GM19099 (cell line): Measurements from ENCODE around the gene SH3RF2.

Experiments
- POLR2A ChIP-seq: IDR thresholded peaks from 3 replicates; pipeline ENCODE4 v1.6.1; 2011; ENCODE audit warnings: low read depth; ENCODE audit not compliant: insufficient read length; ENCODE audit errors: extremely low read depth

The SH3RF2 gene, protein sequence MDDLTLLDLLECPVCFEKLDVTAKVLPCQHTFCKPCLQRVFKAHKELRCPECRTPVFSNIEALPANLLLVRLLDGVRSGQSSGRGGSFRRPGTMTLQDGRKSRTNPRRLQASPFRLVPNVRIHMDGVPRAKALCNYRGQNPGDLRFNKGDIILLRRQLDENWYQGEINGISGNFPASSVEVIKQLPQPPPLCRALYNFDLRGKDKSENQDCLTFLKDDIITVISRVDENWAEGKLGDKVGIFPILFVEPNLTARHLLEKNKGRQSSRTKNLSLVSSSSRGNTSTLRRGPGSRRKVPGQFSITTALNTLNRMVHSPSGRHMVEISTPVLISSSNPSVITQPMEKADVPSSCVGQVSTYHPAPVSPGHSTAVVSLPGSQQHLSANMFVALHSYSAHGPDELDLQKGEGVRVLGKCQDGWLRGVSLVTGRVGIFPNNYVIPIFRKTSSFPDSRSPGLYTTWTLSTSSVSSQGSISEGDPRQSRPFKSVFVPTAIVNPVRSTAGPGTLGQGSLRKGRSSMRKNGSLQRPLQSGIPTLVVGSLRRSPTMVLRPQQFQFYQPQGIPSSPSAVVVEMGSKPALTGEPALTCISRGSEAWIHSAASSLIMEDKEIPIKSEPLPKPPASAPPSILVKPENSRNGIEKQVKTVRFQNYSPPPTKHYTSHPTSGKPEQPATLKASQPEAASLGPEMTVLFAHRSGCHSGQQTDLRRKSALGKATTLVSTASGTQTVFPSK

DNA sequence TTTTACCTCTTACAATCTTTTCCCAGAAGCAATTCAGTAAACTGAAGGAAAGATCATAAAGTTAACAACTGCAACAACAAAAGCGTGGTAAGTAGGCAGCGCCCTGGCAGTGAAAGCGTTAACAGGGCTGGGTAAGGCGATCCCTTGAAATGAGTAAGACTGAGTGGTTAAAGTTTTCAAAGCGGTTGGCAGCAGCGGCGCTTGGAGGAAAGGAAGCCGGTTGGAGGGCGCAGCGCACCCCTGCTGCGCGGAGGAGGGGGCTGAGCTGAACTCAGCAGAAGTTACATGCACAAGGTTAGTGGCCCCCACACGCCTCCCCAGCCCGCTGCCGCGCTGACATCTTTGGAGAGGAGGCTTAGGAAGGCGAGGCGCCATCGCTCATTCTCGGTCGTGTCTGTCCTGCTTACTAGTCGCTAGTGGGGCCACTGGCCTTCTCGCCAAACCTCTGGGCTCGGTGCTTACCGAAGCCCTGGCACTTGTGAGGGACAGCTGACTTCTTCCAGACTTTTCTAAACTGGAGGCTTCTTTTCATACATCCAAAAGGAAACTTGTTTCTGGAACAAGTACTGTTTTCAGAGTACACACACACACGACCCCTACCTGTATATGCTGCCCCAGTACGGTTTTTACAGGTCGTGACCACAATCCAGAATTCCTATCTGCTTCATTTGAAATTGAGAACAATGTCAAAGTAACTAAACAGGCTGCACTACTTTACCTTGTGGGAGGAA is at the start of gene SH3RF2:
SH3RF2 (plus strand) TSS at position 178 of the 731 bp plus-strand sequence. CDS start 1,351 bp downstream, outside the sequence.
- no peak for TF ChIP-seq POLR2A

DNA sequence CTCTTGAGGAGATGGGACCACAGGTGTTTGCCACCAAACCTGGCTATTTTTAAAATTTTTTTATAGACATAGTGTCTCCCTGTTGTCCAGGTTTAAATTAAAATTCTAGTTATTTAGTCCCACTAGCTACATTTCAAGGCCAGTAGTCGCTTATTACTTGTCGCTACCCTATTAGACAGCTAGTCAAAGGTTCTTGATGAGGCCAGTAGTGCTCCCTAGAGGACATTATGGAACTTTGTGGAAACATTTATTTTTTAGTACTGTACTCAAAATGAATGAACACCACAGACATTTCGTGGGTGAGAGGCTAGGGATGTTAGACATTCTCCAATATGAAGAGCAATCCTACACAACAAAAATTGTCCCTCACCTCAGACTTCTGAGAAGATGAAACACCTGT is 49.2 kb upstream of the SH3RF2 start:
- TF ChIP-seq POLR2A, result no peak

DNA sequence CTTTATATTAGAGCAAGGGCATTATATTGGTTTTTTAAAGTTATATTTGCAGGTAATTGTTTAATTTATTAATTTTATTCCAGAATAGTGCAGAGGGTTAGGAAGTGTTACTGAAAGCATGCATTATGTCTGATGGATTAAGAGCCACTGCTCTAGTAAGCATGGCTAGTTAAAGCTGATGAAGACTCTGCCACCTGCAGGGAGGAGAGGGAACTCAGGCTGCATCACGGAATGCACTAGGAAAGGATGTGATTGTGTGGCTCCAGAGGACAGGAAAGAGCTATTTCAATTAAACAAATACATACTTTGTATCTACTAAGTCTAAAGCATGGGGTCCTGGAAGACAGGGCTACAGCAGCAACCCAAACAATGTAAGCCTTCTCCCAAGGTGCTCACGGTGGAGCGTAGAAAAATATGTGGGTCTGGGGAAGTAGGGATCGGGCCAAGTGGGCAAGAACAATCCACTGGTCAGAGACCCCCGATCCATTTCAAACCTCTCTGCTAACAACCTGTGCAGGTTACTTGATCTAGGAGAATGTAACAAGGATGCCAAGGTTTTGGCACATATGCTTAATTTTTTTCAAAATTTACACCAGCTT is 48.3 kb upstream of the SH3RF2 start:
- TF ChIP-seq POLR2A, result no peak

DNA sequence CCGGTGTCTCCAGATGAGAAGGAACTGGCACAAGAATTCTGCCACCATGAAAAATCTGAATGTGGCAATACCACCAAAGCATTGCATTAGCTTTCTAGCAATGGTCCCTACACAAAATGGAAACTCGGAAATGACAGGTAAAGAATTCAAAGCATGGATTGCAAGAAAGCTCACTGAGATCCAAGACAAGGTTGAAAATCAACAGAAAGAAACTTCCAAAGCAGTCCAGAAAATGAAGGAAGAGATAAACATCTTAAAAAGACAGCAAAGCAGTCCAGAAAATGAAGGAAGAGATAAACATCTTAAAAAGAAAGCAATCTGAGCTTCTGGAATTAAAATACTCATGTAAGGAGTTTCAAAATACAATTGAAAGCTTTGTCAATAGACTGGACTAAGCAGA is 46.8 kb upstream of the SH3RF2 start:
- TF ChIP-seq POLR2A, result no peak

DNA sequence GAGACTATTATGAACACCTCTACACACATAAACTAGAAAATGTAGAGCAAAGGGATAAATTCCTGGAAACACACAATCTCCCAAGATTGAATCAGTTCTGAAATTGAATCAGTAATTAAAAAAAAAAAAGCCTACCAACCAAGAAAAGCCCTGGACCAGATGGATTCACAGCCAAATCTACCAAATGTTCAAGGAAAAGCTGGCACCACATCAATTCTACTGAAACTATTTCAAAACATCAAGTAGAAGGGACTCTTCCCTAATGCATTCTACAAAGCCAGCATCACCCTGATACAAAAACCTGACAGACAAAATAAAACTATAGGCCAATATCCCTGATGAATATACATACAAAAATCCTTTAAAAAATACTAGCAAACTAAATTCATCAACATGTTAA is 38.2 kb upstream of the SH3RF2 start:
- TF ChIP-seq POLR2A, result no peak

DNA sequence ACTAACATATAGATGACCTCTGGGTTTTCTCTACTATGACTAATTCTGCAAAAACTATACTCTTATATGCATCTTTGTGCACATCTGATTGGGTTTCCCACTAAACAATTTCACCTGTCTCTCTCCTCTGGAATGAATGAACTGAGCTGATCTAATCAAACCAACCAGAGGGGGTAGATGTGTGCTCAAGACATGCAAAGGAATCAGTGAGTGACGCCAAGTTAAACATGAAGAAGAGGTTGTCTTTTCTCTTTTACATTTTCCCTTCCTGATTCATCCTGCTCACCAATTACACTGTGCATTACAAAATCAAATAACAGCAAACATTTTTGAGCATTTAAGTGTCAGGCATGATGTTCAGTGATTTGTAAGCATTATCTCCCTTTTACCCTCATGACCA is 34.0 kb upstream of the SH3RF2 start:
- no peak for TF ChIP-seq POLR2A

DNA sequence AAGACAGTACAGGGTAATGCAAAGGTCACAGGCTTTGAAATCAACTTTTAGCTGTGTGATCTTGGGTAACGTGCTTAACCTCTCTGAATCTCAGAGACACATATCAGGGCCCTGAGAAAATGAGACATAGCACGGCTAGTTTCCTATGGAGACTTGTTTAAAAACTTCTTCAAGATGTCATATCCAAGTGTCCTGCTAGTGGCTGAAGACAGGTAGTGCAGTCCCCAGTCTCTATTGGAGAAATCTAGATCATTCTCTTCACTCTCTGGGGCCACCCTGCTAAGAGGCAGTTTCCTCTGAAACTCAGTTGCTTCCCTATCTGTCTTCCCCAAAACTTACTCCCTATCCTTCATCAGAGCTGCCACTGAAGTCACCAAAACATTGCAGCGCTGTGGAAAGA is 33.3 kb upstream of the SH3RF2 start:
- no peak for TF ChIP-seq POLR2A

DNA sequence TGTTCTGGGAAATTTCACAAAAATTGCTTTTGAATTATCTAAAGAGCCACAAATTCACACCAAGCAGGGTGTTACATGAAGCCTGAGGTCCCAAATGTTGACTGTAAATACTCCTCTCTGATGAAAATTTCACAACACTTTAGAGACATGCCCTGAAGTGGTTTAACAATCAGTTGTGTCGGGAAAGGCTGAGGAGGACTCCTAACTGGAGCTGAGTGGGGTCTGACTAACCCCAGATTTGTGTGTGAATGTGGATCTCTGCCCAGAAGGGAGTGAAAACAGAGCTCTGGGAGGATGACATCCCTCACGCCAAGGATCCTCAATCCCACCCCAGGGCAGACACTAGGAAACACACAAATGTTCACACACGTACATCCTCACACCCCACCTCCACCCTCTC is 32.5 kb upstream of the SH3RF2 start:
- TF ChIP-seq POLR2A, result no peak

DNA sequence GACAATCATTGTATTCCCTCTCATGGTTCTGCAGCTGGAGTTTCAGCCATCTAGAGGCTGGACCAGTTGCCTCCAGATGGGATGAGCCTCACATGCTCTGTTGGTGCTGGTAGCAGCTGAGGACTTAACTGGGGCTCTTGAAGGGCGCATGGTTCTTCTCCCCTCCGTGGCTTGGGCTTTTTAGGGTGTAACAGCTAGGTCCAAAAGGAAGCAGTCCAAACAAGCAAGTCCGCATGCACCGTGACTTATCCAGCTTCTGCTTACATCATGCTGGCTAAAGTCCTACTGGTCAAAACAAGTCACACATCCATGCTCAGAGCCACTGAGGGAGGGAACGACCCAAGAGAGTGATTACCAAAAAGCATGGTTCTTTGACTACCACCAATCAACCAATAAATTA is 31.6 kb upstream of the SH3RF2 start:
- no peak for TF ChIP-seq POLR2A

DNA sequence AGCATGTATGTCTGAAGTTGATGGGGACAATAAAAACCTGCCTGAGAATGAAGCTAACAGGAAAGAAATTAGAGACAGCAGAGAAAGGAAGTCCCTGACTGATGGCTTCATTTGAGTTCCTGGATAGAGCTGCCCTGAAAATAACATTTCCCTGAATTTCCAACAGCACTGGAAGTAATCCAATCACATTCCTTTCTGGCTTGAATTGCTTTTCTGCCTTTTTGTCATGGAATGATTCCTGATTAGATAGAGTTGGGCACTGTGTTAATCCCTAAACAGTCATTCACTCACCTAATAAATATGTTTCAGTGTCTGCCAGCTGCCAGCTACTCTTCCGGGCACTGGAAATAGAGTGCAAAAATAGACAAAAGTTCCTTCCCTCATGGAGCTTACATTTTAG is 30.0 kb upstream of the SH3RF2 start:
- no peak for TF ChIP-seq POLR2A

DNA sequence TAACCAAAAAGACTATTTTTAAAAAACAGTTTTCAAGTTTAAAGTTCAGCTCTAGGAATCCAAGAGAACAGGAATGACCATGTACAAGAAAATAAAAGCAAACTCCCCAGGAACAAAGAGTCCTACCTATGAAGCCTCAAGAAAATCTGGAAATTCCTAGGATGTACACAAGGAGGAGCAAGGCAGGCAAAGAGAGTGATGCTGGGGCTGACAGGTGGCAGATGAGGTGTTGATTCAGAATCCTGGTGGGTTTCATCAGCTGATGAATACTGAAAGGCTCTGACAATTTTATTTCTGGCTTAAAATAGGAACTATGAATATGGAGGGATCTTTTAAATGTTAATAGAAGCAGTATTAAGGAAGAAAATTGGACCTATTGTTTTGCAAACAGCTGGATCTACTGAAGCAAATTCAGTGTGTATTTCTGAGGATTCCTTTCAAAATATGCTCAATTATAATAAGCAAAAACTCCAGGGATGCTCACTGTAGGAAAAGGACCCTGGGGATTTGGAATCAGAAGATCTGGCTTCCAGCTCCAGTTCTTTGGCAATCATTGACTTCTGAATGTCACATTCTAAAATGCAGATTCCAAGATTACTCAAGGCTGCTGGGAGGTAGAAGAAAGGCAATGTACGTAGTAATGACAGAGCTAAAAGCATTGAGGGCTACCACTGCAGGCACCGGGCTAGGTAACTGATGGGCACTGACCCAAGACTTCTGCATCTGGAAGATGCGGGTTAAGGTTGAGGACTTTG is 28.0 kb upstream of the SH3RF2 start:
- TF ChIP-seq POLR2A, result no peak

DNA sequence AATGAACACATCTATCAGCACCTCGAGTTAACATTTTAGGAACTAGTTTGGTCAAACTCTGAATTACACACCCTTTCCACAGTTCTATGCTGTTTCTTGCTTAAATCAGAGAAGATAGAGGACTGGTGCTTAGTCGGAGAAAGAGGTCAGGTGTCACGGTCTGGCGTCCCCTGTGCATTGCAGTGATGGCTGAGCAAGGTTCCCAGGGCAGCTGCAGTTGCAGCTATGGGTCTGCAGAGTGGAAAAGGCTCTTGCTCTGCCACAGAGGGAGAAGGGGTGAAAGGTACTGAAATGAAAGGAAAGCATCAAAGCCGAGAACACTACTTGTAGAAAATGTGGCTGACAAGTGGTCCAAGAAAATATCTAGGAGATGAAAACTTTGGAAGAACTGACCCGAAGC is 25.2 kb upstream of the SH3RF2 start:
- TF ChIP-seq POLR2A, result no peak

DNA sequence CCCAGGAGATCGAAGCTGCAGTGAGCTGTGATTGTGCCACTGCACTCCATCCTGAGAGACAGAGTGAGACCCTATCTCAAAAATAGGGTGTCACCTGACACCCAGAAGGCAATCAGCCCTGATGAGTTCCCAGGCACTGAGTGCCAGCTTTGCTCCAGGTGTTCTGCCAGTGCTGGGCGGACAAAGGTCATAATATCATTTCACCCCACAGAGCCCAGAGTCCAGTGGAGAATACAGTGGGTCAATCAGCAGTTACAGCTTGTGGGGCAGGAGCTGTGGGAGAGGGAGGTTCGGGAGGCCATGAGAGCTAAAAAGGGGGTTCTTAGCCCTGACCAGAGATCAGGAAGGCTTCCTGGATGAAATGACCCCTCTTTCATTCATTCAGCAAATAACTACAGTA is 24.4 kb upstream of the SH3RF2 start:
- TF ChIP-seq POLR2A, result no peak

DNA sequence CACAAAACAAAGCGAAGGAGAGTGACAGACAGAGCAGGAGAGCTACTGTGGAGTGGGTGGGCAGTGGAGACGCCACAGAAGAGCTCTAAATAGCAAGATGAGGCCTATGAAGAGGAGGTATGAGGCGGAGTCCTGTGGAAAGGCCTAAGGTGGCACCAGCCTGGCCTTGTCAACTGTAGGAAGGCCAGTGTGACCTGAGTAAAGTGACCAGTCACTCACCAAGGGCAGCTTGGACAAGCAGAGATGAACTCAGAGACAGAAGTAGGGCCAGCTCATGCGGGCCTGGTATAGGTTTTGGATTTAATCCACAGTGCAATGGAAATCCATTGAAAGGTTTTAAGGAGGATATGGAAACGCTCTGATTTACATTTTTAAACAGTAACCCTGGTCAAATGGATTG is 23.8 kb upstream of the SH3RF2 start:
- TF ChIP-seq POLR2A, result no peak

DNA sequence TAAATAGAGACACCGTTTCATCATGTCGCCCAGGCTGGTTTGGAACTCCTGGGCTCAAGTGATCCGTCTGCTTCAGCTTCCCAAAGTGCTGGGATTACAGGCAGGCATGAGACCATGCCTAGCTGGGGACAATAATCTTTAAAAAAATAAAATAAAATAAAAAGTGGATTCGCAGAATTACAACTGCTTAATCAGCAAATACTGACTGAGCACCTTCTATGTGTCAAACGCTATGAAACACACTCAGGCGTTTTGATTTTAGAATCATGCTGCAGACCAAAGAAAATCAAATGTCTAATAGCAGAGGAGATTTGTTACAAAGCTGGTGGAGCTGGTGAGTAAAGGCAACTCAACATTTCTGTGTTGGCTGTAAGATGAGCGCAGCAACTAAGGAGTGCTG is 22.7 kb upstream of the SH3RF2 start:
- TF ChIP-seq POLR2A, result no peak

DNA sequence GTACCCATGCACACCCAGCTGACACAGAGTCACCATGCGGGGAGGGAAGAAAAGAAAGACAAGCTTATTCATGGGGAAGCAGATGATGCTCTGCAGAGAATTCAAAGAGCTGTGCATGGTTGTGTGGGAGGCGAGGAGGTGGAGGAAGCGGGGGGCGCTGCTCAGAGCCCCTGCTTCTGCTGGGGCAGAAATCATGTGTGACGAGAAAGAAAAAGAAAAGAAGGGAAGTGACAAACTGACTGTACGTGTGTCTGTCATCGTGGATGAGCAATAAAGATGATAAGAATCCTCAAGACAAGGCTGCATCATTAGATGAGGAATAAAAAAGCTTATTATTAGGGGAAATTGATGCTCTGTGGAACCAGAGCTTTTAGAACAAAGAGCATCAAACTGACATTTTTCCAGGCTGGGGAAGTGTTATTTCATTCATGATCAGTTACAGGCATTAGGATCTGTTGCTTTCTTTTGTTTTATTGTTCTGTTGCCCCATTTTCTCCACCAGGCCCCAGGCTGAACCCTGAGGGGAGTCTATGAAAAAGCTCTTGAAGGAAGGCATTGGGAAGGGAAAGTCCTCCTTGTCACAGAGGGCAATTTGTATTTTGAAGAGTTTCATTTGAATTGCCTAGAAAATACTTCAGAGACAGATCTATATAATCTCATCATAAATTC is 20.3 kb upstream of the SH3RF2 start:
- no peak for TF ChIP-seq POLR2A
